GM12873 (cell line): ENCODE results near the gene ANKRD52.
A peak's percentile ranks its signal among the peaks of the same experiment; 100 is the strongest.

Experiments used
- CTCF ChIP-seq: IDR thresholded peaks from 2 replicates; pipeline ENCODE4 v1.5.1; 2012; ENCODE audit warnings: low read depth, mild to moderate bottlenecking, moderate library complexity, low read length, control low read depth; ENCODE audit not compliant: insufficient read depth; ENCODE audit errors: missing control alignments

Gene ANKRD52

DNA sequence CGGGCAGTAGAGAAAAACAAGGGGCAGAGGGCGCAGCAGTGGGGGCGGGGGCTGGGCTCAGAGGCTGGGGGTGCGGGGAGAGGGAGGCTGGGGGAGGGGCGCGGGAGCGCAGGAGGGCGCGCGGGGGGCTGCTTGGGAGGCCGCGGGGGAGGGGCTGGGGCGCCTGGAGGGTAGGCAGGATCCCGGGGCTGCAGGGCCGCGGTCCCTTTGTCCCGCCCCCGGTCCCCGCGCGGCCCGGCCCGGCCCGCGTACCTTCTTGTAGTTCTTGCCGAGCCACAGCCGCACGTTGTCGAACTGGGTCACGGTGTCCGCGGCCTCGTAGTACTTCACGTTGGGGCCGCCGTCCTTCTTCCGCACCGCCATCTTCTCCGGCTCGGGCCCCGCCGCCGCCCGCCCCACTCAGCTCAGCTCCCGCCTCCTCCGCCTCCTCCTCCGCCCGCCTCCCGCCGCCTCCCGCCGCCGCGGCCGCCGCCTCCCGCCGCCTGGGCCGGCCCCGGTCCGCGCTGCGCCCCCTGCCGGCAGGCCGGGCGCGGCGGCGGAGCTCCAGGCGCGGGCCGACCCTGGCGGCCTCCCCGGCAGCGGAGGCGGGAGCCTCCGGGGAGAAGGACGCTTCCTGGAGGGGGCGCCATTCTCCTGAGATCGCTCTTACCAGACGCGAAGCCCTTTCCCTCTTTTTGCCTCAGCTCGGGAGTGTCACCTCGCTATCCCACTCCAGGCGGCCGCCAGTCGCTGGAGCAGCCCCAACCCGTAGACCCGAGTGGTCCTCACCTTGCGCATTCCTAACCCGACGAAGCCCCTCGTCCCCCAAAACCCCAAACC, 68.9 kb downstream of the ANKRD52 start, which contains the start of gene SMARCC2:
TSS of gene SMARCC2 (minus strand) at position 385 of the 819 bp plus-strand sequence. CDS start at position 363, 22 bp downstream.
- TF ChIP-seq CTCF, result peak; percentile 82

DNA sequence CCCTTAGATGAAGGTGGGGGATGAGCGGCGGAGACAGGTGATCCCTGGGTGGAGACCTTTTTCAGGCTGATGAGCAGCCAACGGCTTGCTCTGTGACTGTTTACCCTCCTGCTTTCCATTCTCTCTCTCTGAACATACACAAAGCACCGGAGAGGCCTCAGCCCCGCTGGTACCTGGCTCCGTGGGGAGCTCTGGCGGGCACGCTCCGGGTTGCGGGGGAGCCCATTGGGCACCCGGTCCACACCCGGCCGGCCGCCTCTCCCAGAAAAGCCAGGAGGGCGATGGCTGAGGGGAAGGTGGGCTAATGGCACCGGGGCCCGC, 69.4 kb downstream of the ANKRD52 start:
- no peak for TF ChIP-seq CTCF

DNA sequence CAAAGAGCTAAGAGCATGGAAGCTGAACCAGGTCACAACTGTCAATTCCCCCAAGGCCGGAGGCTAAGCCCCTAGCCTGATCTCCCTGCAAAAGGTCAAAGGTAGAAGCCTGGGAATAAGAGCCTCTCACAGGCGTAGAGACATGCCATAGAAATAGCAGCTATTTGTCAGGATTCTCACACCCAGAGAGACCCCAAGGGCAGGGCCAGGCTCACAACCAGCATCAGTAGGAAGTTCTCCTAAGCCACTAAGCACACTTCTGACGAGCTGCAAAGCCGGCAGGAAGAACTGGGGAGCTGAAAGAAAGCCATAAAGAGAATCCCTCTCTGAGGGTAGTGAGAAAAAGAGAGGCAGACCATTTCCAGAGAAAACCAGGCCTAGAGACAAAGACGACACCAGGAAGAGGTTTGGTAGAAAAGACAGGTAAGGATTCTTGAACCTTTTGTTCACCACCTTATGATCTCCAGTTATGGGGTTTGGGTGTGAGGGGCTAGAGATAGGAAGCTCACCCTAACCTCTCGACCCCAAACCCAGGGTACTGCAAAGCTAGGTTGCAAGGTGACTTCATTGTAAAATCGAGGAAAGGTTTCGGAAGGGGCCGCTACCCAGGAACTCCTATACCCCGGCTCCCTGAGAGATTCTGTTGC, 69.9 kb downstream of the ANKRD52 start:
- no peak for TF ChIP-seq CTCF
